ENCODE results near the gene PRTN3.
"Not testable (repeated sequence)": the region's sequence is repeated elsewhere in the genome, so short reads cannot be mapped to it uniquely, and the experiment has no call there.

The PRTN3 gene

GRCh38 chr19:845707-846521, 5.1 kb downstream of the PRTN3 start:
- no peak for DNase-seq (ENCODE audit: low read depth)

DNA sequence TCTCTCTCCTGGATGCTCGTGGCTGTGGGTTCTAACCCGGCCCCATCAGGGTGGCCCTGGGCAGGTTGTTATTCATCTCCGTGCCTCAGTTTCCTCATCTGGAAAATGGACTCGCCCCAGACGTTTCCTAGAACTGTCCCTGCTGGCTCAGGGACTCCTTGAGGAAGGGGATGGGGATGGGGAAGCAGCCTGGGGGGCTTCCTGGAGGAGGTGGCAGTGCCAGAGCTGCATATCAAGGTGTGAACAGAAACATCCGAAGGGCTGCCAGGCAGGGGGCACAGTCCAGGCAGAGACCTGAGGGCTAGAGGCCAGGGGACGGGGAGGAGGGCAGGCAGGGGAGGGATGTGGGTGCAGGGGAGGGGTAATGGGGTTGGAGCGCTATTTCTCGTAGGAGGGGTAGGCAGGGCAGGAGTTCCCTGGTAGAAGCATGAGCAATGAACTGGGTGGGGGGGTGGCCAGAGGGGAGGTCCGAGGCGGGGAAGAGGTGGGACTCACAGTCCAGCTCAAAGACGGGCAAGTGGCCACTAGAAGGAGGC, 7.7 kb downstream of the PRTN3 start:
- no peak for DNase-seq (ENCODE audit: low read depth)

DNA sequence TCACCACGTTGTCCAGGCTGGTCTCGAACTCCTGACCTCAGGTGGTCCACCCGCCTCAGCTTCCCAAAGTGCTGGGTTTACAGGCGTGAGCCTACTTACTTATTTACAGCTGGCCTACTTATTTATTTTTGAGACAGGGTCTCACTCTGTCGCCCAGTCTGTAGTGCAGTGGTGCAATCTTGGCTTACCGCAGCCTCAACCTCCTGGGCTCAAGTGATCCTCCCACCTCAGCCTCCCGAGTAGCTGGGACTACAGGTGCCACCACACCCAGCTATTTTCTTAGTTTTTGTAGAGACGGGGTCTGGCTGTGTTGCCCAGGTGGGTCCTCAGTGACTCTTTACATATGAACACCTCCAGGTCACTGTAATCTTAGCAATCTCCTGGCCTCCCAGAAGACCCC, 8.4 kb downstream of the PRTN3 start:
- not testable (repeated sequence) for DNase-seq (ENCODE audit: low read depth)

DNA sequence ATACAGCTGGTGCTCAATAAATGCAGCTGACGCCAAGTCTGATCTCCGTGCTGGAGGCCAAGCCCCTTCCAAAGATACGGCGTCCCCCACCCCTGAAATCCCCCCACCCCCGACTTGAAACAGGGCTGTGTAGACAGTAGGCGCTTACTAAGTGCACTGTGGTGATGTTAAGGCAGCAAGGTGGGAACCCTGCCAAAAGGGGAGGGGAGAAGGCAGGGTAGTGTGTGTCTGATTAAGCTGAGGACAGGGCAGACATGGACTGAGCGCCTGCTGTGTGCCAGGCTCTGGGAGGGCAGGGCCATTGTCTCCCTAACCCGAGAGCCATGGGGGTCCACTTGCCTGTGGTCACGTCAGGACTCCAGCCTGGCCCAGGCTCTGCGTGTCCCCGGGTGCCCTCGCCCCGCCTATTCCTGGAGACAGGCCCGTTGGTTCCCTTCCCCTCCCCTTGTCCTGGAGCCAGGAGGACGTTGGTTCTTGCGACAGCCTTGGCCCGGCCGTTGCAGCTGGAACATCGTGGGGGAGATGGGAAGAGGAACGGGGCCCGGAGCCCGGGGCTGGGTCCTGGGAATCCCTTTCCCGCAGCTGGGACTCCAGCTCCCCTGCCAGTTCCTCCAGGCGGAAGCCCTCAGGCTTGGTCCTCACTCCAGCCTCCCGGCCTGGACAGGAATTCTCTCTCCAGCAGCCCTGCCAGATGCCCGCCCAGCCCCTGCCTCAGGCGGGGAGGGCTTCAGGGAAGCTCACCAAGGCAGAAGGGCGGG, 9.6 kb downstream of the PRTN3 start:
- no peak for DNase-seq (ENCODE audit: low read depth)

- no peak for DNase-seq (ENCODE audit: low read depth)
These were observed 10.2 kb downstream of the PRTN3 start for GRCh38 chr19:850979-851335.

DNA sequence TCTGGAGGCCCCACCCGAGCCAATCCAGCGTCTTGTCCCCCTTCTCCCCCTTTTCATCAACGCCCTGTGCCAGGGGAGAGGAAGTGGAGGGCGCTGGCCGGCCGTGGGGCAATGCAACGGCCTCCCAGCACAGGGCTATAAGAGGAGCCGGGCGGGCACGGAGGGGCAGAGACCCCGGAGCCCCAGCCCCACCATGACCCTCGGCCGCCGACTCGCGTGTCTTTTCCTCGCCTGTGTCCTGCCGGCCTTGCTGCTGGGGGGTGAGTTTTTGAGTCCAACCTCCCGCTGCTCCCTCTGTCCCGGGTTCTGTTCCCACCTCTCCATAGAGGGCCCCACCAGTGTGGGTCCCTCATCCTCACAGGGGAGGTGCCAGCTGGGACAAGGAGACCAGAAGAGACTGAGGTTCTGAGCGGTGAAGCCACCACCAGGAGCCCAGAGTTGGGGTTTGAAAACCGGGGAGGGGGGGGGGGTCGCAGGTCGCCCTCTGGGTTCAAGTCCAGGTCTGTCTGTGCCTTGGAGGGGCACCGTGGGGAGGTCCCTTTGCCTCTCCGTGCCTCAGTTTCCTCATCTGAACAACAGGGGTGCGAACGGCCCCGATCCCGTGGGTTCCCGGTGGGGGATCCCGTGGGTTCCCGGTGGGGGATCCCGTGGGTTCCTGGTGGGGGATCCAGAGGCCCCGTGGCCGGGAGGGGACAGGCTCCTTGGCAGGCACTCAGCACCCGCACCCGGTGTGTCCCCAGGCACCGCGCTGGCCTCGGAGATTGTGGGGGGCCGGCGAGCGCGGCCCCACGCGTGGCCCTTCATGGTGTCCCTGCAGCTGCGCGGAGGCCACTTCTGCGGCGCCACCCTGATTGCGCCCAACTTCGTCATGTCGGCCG, 11.6 kb downstream of the PRTN3 start, which contains the start of gene ELANE:
Gene ELANE, plus strand, starts transcription at position 168 of the 878 bp plus-strand sequence. Its CDS starts 26 bp downstream, at position 194.
- DNase-seq (ENCODE audit: low read depth): no peak

- DNase-seq (ENCODE audit: low read depth): no peak
These were observed 12.3 kb downstream of the PRTN3 start for GRCh38 chr19:853014-853585.

DNA sequence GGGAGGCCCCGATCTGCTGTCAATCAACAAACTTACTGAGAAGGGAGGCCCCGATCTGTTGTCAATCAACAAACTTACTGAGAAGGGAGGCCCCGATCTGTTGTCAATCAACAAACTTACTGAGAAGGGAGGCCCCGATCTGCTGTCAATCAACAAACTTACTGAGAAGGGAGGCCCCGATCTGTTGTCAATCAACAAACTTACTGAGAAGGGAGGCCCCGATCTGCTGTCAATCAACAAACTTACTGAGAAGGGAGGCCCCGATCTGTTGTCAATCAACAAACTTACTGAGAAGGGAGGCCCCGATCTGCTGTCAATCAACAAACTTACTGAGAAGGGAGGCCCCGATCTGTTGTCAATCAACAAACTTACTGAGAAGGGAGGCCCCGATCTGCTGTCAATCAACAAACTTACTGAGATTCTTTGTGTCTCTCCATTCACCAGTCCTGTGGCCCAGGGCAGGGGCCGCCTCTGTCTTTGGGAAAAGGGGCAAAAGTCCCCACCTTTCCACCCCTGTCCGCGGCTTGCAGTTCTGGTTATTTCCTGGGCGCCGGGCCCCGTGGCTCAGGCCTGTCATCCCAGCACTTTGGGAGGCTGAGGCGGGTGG, 12.9 kb downstream of the PRTN3 start:
- DNase-seq (ENCODE audit: low read depth): not testable (repeated sequence)

- DNase-seq (ENCODE audit: low read depth): no peak
These were observed 13.8 kb downstream of the PRTN3 start for GRCh38 chr19:854549-854948.

GRCh38 chr19:855142-855541, 14.3 kb downstream of the PRTN3 start:
- no peak for DNase-seq (ENCODE audit: low read depth)

- no peak for DNase-seq (ENCODE audit: low read depth)
These were observed 14.8 kb downstream of the PRTN3 start for GRCh38 chr19:855566-856120.

GRCh38 chr19:858284-858683, 17.5 kb downstream of the PRTN3 start:
- no peak for DNase-seq (ENCODE audit: low read depth)

DNA sequence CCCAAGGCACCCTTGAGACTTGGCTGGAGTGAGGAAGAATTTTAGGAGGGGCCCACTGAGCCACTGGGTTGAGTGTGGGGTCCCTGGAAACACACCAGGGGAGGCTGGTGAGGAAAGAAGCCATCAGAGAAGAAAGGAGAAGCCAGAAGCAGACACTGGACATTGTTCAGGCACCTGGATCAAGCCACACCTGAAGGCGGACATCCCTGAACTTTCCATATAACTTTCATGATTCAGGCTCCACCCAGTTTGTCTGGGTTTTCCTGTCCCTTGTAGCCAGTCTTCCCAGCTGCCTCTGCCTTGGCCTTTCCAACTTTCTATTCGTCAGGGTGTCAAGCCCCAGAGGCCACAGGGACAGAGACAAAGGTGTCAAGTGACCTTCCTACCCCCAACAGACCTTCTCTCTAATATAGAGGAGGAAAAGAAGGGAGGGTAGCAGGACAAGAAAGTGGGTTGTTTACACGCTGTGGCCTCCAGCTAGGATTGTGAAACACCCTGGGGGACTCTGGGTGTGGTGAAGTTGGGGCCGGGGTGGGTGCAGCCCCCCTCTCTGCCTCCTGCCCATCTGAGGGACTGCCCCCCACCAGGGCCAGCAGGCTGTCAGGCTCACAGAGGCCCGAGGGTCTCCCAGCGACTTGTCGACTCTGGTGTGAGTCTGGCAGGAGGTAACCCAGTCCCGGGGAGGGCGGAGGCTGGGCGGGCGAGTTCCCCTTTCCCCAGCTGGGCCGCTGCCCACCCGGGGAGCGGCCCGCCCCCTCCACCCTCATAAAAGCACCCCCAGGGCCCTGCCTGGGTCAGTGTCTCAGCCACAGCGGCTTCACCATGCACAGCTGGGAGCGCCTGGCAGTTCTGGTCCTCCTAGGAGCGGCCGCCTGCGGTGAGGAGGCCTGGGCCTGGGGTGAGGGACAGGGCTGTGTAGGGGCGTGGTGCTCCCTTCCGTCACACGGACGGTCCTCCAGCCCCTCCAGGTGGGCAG, 18.4 kb downstream of the PRTN3 start, which contains the start of gene CFD:
Gene CFD, plus strand, starts transcription at position 797 of the 976 bp plus-strand sequence. Its CDS starts 26 bp downstream, at position 823.
- no peak for DNase-seq (ENCODE audit: low read depth)

- DNase-seq (ENCODE audit: low read depth): no peak
These were observed 20.4 kb downstream of the PRTN3 start for GRCh38 chr19:861141-861755.

GRCh38 chr19:861756-862580, 21.2 kb downstream of the PRTN3 start:
- no peak for DNase-seq (ENCODE audit: low read depth)

GRCh38 chr19:862581-863314, 21.9 kb downstream of the PRTN3 start:
- no peak for DNase-seq (ENCODE audit: low read depth)

GRCh38 chr19:863315-863620, 22.5 kb downstream of the PRTN3 start:
- no peak for DNase-seq (ENCODE audit: low read depth)
